ENCODE measurements around the gene MUC4.
"Not testable (repeated sequence)": the region's sequence is repeated elsewhere in the genome, so short reads cannot be mapped to it uniquely, and the experiment has no call there.

MUC4 gene

GRCh38 chr3:195794708-195795107 is 17.0 kb downstream of the MUC4 start:
- TF ChIP-seq OSR1 (CRISPR knock-in tag; IDR thresholded peaks at IDR 0.05) (no peak), TOX (CRISPR knock-in tag; IDR thresholded peaks at IDR 0.05; ENCODE audit: borderline replicate concordance) (no peak), CSDC2 (CRISPR knock-in tag; IDR thresholded peaks at IDR 0.05) (no peak), SNAI2 (CRISPR knock-in tag; IDR thresholded peaks at IDR 0.05) (no peak), ZFP30 (CRISPR knock-in tag; IDR thresholded peaks at IDR 0.05) (no peak)
- TF ChIP-seq, protein P1, sequence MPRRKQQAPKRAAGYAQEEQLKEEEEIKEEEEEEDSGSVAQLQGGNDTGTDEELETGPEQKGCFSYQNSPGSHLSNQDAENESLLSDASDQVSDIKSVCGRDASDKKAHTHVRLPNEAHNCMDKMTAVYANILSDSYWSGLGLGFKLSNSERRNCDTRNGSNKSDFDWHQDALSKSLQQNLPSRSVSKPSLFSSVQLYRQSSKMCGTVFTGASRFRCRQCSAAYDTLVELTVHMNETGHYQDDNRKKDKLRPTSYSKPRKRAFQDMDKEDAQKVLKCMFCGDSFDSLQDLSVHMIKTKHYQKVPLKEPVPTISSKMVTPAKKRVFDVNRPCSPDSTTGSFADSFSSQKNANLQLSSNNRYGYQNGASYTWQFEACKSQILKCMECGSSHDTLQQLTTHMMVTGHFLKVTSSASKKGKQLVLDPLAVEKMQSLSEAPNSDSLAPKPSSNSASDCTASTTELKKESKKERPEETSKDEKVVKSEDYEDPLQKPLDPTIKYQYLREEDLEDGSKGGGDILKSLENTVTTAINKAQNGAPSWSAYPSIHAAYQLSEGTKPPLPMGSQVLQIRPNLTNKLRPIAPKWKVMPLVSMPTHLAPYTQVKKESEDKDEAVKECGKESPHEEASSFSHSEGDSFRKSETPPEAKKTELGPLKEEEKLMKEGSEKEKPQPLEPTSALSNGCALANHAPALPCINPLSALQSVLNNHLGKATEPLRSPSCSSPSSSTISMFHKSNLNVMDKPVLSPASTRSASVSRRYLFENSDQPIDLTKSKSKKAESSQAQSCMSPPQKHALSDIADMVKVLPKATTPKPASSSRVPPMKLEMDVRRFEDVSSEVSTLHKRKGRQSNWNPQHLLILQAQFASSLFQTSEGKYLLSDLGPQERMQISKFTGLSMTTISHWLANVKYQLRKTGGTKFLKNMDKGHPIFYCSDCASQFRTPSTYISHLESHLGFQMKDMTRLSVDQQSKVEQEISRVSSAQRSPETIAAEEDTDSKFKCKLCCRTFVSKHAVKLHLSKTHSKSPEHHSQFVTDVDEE (CRISPR knock-in tag; IDR thresholded peaks at IDR 0.05) = no peak
- TF ChIP-seq, protein P2, sequence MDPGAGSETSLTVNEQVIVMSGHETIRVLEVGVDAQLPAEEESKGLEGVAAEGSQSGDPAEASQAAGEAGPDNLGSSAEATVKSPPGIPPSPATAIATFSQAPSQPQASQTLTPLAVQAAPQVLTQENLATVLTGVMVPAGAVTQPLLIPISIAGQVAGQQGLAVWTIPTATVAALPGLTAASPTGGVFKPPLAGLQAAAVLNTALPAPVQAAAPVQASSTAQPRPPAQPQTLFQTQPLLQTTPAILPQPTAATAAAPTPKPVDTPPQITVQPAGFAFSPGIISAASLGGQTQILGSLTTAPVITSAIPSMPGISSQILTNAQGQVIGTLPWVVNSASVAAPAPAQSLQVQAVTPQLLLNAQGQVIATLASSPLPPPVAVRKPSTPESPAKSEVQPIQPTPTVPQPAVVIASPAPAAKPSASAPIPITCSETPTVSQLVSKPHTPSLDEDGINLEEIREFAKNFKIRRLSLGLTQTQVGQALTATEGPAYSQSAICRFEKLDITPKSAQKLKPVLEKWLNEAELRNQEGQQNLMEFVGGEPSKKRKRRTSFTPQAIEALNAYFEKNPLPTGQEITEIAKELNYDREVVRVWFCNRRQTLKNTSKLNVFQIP (CRISPR knock-in tag; IDR thresholded peaks at IDR 0.05; ENCODE audit: borderline replicate concordance, low read depth) = no peak
- ATAC-seq = no peak

- ATAC-seq = not testable (repeated sequence)
Observed at GRCh38 chr3:195792621-195793020, 19.1 kb downstream of the MUC4 start.

GRCh38 chr3:195790901-195791300 is 20.8 kb downstream of the MUC4 start:
- no peak for TF ChIP-seq ZNF8 (CRISPR knock-in tag; IDR thresholded peaks at IDR 0.05)
- no peak for TF ChIP-seq RARB (CRISPR knock-in tag; IDR thresholded peaks at IDR 0.05)
- TF ChIP-seq, protein P3, sequence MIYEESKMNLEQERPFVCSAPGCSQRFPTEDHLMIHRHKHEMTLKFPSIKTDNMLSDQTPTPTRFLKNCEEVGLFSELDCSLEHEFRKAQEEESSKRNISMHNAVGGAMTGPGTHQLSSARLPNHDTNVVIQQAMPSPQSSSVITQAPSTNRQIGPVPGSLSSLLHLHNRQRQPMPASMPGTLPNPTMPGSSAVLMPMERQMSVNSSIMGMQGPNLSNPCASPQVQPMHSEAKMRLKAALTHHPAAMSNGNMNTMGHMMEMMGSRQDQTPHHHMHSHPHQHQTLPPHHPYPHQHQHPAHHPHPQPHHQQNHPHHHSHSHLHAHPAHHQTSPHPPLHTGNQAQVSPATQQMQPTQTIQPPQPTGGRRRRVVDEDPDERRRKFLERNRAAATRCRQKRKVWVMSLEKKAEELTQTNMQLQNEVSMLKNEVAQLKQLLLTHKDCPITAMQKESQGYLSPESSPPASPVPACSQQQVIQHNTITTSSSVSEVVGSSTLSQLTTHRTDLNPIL (CRISPR knock-in tag; IDR thresholded peaks at IDR 0.05; ENCODE audit: low read depth) = no peak
- TF ChIP-seq CSRNP3 (CRISPR knock-in tag; IDR thresholded peaks at IDR 0.05) = no peak
- TF ChIP-seq PATZ1 (CRISPR knock-in tag; IDR thresholded peaks at IDR 0.05; ENCODE audit: borderline replicate concordance) = no peak
- no peak for TF ChIP-seq SNAI2 (CRISPR knock-in tag; IDR thresholded peaks at IDR 0.05)
- no peak for TF ChIP-seq ZC3H10 (CRISPR knock-in tag; IDR thresholded peaks at IDR 0.05)
- TF ChIP-seq ZFP3 (CRISPR knock-in tag; IDR thresholded peaks at IDR 0.05) = no peak
- TF ChIP-seq ZNF70 (CRISPR knock-in tag; IDR thresholded peaks at IDR 0.05) = no peak
- TF ChIP-seq PPARA (CRISPR knock-in tag; IDR thresholded peaks at IDR 0.05; ENCODE audit: borderline replicate concordance) = no peak
- TF ChIP-seq, protein P1 (CRISPR knock-in tag; IDR thresholded peaks at IDR 0.05) = no peak
- no peak for ATAC-seq
